HUES64 (cell line): Measurements from ENCODE around the gene BCAR1.

Experiments
- H3K27ac ChIP-seq: 2 replicates; pipeline ENCODE4 v1.7.0; 2013; ENCODE audit warnings: low read depth, low read length, inconsistent platforms
- H3K27me3 ChIP-seq: 2 replicates; pipeline ENCODE4 v1.6.1; 2013; ENCODE audit warnings: mild to moderate bottlenecking, low read length; ENCODE audit not compliant: insufficient read depth
- H3K36me3 ChIP-seq: 2 replicates; pipeline ENCODE4 v1.6.1; 2013; ENCODE audit warnings: mild to moderate bottlenecking, low read length; ENCODE audit not compliant: insufficient read depth
- H3K4me1 ChIP-seq: 2 replicates; pipeline ENCODE4 v1.6.1; 2013; ENCODE audit warnings: mild to moderate bottlenecking, low read length, moderate library complexity; ENCODE audit not compliant: insufficient read depth
- H3K4me3 ChIP-seq: 2 replicates; pipeline ENCODE4 v1.5.1; 2013; ENCODE audit warnings: mild to moderate bottlenecking, low read length, moderate library complexity
- H3K9ac ChIP-seq: 2 replicates; pipeline ENCODE4 v1.6.1; 2013; ENCODE audit warnings: mild to moderate bottlenecking, low read depth, low read length
- H3K9me3 ChIP-seq: 2 replicates; pipeline ENCODE4 v1.6.1; 2013; ENCODE audit warnings: low read depth, low read length; ENCODE audit not compliant: insufficient read depth
- WGBS: fragments of 150-250, 120-280 bp; methylation state at CpG from one replicate; pipeline ENCODE4 v1.1.7; 2013; ENCODE audit warnings: missing lambda C conversion rate; 5-methylcytosine and 5-hydroxymethylcytosine counted together

BCAR1 gene

GRCh38 chr16:75236736-75237397 lies 14.6 kb downstream of the BCAR1 start:
- Histone ChIP-seq H3K4me3 (no peak overlapping the region), H3K27ac (no peak overlapping the region), H3K9me3 (no peaks in the 10 kb centered on the region), H3K27me3 (no peaks in the 10 kb centered on the region), H3K36me3 (peaks cover 71% of the 10 kb centered on the region), H3K9ac (no peak overlapping the region), H3K4me1 (peaks cover 4% of the 10 kb centered on the region; the same call in 1 of the 2 replicates)
- WGBS: 96% methylated on average over 28 of the region's 28 CpGs

- no peaks in the 10 kb centered on the region for H3K27me3 ChIP-seq
- H3K9ac ChIP-seq: no peak overlapping the region
- H3K36me3 ChIP-seq: peaks cover 70% of the 10 kb centered on the region
- 91% methylated on average over 7 of the region's 7 CpGs for WGBS
- H3K4me1 ChIP-seq: peaks cover 4% of the 10 kb centered on the region; the same call in 1 of the 2 replicates
- H3K9me3 ChIP-seq: no peaks in the 10 kb centered on the region
- H3K4me3 ChIP-seq: no peak overlapping the region
- no peak overlapping the region for H3K27ac ChIP-seq
Measured at GRCh38 chr16:75236232-75236631, 15.2 kb downstream of the BCAR1 start.

- 96% methylated on average over 34 of the region's 34 CpGs for WGBS
- H3K4me3 ChIP-seq: no peak overlapping the region
- H3K9me3 ChIP-seq: no peaks in the 10 kb centered on the region
- no peaks in the 10 kb centered on the region for H3K27me3 ChIP-seq
- H3K27ac ChIP-seq: no peak overlapping the region
- H3K9ac ChIP-seq: no peak overlapping the region
- H3K36me3 ChIP-seq: peaks cover 69% of the 10 kb centered on the region
- peaks cover 4% of the 10 kb centered on the region; the same call in 1 of the 2 replicates for H3K4me1 ChIP-seq
Measured at GRCh38 chr16:75235721-75236193, 15.7 kb downstream of the BCAR1 start.

- 96% methylated on average over 48 of the region's 48 CpGs for WGBS
- no peaks in the 10 kb centered on the region for H3K9me3 ChIP-seq
- no peak overlapping the region for H3K4me3 ChIP-seq
- H3K36me3 ChIP-seq: peaks cover 70% of the 10 kb centered on the region
- no peak overlapping the region for H3K9ac ChIP-seq
- no peaks in the 10 kb centered on the region for H3K27me3 ChIP-seq
- 0 out of 2 replicates have a peak overlapping the region, but pooled peaks have one; percentile 13 for H3K27ac ChIP-seq
- H3K4me1 ChIP-seq: peaks cover 4% of the 10 kb centered on the region; the same call in 1 of the 2 replicates
Measured at GRCh38 chr16:75234856-75235696, 16.3 kb downstream of the BCAR1 start.

GRCh38 chr16:75233611-75233938 lies 17.8 kb downstream of the BCAR1 start:
- WGBS: 87% methylated on average over 7 of the region's 7 CpGs
- H3K36me3 ChIP-seq: peaks cover 75% of the 10 kb centered on the region
- no peak overlapping the region for H3K4me3 ChIP-seq
- H3K27me3 ChIP-seq: no peaks in the 10 kb centered on the region
- no peaks in the 10 kb centered on the region for H3K9me3 ChIP-seq
- H3K4me1 ChIP-seq: no peaks in the 10 kb centered on the region
- no peak overlapping the region for H3K27ac ChIP-seq
- no peak overlapping the region for H3K9ac ChIP-seq

- WGBS: 94% methylated on average over 10 of the region's 11 CpGs
- H3K27ac ChIP-seq: no peak overlapping the region
- H3K4me1 ChIP-seq: no peaks in the 10 kb centered on the region
- peaks cover 72% of the 10 kb centered on the region for H3K36me3 ChIP-seq
- no peak overlapping the region for H3K9ac ChIP-seq
- H3K27me3 ChIP-seq: no peaks in the 10 kb centered on the region
- no peak overlapping the region for H3K4me3 ChIP-seq
- no peaks in the 10 kb centered on the region for H3K9me3 ChIP-seq
Measured at GRCh38 chr16:75231570-75231969, 19.9 kb downstream of the BCAR1 start.

- Histone ChIP-seq H3K36me3 (peaks cover 62% of the 10 kb centered on the region), H3K27me3 (no peaks in the 10 kb centered on the region), H3K9ac (no peak overlapping the region), H3K27ac (no peak overlapping the region), H3K4me1 (no peaks in the 10 kb centered on the region), H3K9me3 (no peaks in the 10 kb centered on the region), H3K4me3 (no peak overlapping the region)
- WGBS: 95% methylated on average over 9 of the region's 9 CpGs
Measured at GRCh38 chr16:75230471-75231110, 20.8 kb downstream of the BCAR1 start.

GRCh38 chr16:75229172-75230031 lies 22.0 kb downstream of the BCAR1 start:
- Histone ChIP-seq H3K36me3 (peaks cover 51% of the 10 kb centered on the region), H3K27me3 (no peaks in the 10 kb centered on the region), H3K27ac (no peak overlapping the region), H3K9me3 (no peaks in the 10 kb centered on the region), H3K4me3 (no peak overlapping the region), H3K9ac (no peak overlapping the region), H3K4me1 (no peaks in the 10 kb centered on the region)
- WGBS: 96% methylated on average over 48 of the region's 48 CpGs

- Histone ChIP-seq H3K36me3 (peaks cover 46% of the 10 kb centered on the region), H3K9me3 (no peaks in the 10 kb centered on the region), H3K27me3 (no peaks in the 10 kb centered on the region), H3K9ac (no peak overlapping the region), H3K4me1 (no peaks in the 10 kb centered on the region), H3K4me3 (no peak overlapping the region), H3K27ac (no peak overlapping the region)
- 93% methylated on average over 16 of the region's 17 CpGs for WGBS
Measured at GRCh38 chr16:75228143-75228976, 23.1 kb downstream of the BCAR1 start.
